ENCODE data around the gene LPO.

- no peak for TF ChIP-seq MAX (IDR thresholded peaks at IDR 0.05)
- TF ChIP-seq EP300 (IDR thresholded peaks at IDR 0.05; ENCODE audit: borderline replicate concordance): no peak
- no peak for TF ChIP-seq YY1 (IDR thresholded peaks at IDR 0.05; ENCODE audit: low read depth)
- TF ChIP-seq USF1 (IDR thresholded peaks at IDR 0.05): no peak
Measured at GRCh38 chr17:58279736-58280479, 41.5 kb downstream of the LPO start.
